IMR-90 (cell line): ENCODE results near the gene NOS1AP. TPM values are rescaled to one million over a fixed set of nuclear protein-coding genes. Genes with fewer than 3 reads are reported as not detected.

Experiments used
- ATAC-seq: fragments of 200-7000 bp; cut with Tn5 transposase; 2 replicates; pipeline ENCODE4 v1.9.1; 2020; ENCODE audit warnings: low read depth, mild to moderate bottlenecking, moderate library complexity
- BruUV-seq: library from RNA; stranded (reverse); fragments of 400-500 nt; replicated peaks from 2 replicates; lab custom pipeline; 2021; lab: Mats Ljungman, UMichigan
- CTCF ChIA-PET: fragments of 300-600 bp; formaldehyde crosslinking; extraction: SDS; loops from one replicate; lab custom pipeline; 2021; ENCODE audit warnings: antibody characterized with exemption; lab: Yijun Ruan, JAX
- POLR2A ChIA-PET: fragments of 300-600 bp; sonication (Branson Sonifier 250); formaldehyde crosslinking; loops from one replicate; lab custom pipeline; 2022; ENCODE audit warnings: antibody characterized with exemption; ENCODE audit not compliant: unreplicated experiment; lab: Charles Lee
- DNase-seq: peaks from one replicate; pipeline ENCODE4 v3.0.0; 2013
- H2AFZ ChIP-seq: replicated peaks from 2 replicates; pipeline ENCODE3; 2013; ENCODE audit warnings: low read length, mild to moderate bottlenecking; ENCODE audit not compliant: poor library complexity
- H2AK5ac ChIP-seq: 2 replicates; pipeline ENCODE4 v1.6.1; 2013; ENCODE audit warnings: low read depth, low read length, inconsistent platforms
- H2AK9ac ChIP-seq: replicated peaks from 2 replicates; pipeline ENCODE3; 2013; ENCODE audit warnings: mild to moderate bottlenecking, low read depth, low read length, moderate library complexity; ENCODE audit not compliant: poor library complexity
- H2BK120ac ChIP-seq: 2 replicates; pipeline ENCODE4 v1.6.1; 2013; ENCODE audit warnings: low read depth, low read length, inconsistent platforms
- H2BK15ac ChIP-seq: 3 replicates; pipeline ENCODE4 v1.6.1; 2013; ENCODE audit warnings: low read depth, low read length, inconsistent platforms
- H2BK20ac ChIP-seq: 2 replicates; pipeline ENCODE4 v1.6.1; 2013; ENCODE audit warnings: low read depth, mild to moderate bottlenecking, inconsistent platforms, low read length, moderate library complexity
- H2BK5ac ChIP-seq: 2 replicates; pipeline ENCODE4 v1.6.1; 2013; ENCODE audit warnings: mild to moderate bottlenecking, low read depth, low read length, inconsistent platforms; ENCODE audit not compliant: poor library complexity, severe bottlenecking
- H3K14ac ChIP-seq: replicated peaks from 2 replicates; pipeline ENCODE4 v1.6.1; 2013; ENCODE audit warnings: low read depth, low read length, inconsistent platforms
- H3K18ac ChIP-seq: 2 replicates; pipeline ENCODE4 v1.6.1; 2013; ENCODE audit warnings: low read depth, low read length, control low read depth
- H3K23ac ChIP-seq: 2 replicates; pipeline ENCODE4 v1.6.1; 2013; ENCODE audit warnings: low read depth, low read length, inconsistent platforms
- H3K27ac ChIP-seq: 2 replicates; pipeline ENCODE4 v1.5.1; 2013; ENCODE audit warnings: mild to moderate bottlenecking, control low read depth, low read length; ENCODE audit not compliant: insufficient read depth
- H3K27me3 ChIP-seq: 2 replicates; pipeline ENCODE4 v1.6.1; 2013; ENCODE audit warnings: low read length; ENCODE audit not compliant: control insufficient read depth, insufficient read depth
- H3K36me3 ChIP-seq: 2 replicates; pipeline ENCODE4 v1.6.1; 2013; ENCODE audit warnings: low read length, mixed read lengths; ENCODE audit not compliant: control insufficient read depth, insufficient read depth
- H3K4ac ChIP-seq: 2 replicates; pipeline ENCODE4 v1.6.1; 2013; ENCODE audit warnings: low read depth, low read length, inconsistent platforms
- H3K4me1 ChIP-seq: 2 replicates; pipeline ENCODE4 v1.6.1; 2013; ENCODE audit warnings: low read length, mixed read lengths; ENCODE audit not compliant: control insufficient read depth, insufficient read depth
- H3K4me2 ChIP-seq: 2 replicates; pipeline ENCODE4 v1.6.1; 2013; ENCODE audit warnings: low read depth, mild to moderate bottlenecking, control low read depth, low read length, moderate library complexity
- H3K4me3 ChIP-seq: 2 replicates; pipeline ENCODE4 v1.5.1; 2013; ENCODE audit warnings: low read depth, mild to moderate bottlenecking, control low read depth, low read length, moderate library complexity; ENCODE audit not compliant: insufficient read depth
- H3K56ac ChIP-seq: 2 replicates; pipeline ENCODE4 v1.6.1; 2013; ENCODE audit warnings: low read length, inconsistent platforms; ENCODE audit not compliant: insufficient read depth; ENCODE audit errors: extremely low read depth
- H3K79me1 ChIP-seq, 2 experiments: 2 replicates each; pipeline ENCODE4 v1.6.1; 2013; ENCODE audit warnings: low read length in 2 of 2, inconsistent platforms in 1 of 2, low read depth in 1 of 2
- H3K9ac ChIP-seq: 2 replicates; pipeline ENCODE4 v1.6.1; 2013; ENCODE audit warnings: low read depth, low read length, control low read depth
- H3K9me1 ChIP-seq: 2 replicates; pipeline ENCODE4 v1.6.1; 2013; ENCODE audit warnings: low read length, inconsistent platforms; ENCODE audit not compliant: insufficient read depth
- H3K9me3 ChIP-seq: 2 replicates; pipeline ENCODE4 v1.6.1; 2013; ENCODE audit warnings: low read length; ENCODE audit not compliant: control insufficient read depth, insufficient read depth
- H4K20me1 ChIP-seq: 2 replicates; pipeline ENCODE4 v1.6.1; 2013; ENCODE audit warnings: low read length, inconsistent platforms; ENCODE audit not compliant: insufficient read depth
- H4K5ac ChIP-seq: 2 replicates; pipeline ENCODE4 v1.6.1; 2013; ENCODE audit warnings: mild to moderate bottlenecking, low read depth, low read length, control low read depth
- H4K8ac ChIP-seq, 2 experiments: 2 replicates each; pipeline ENCODE4 v1.6.1; 2013; ENCODE audit warnings: low read depth in 2 of 2, low read length in 2 of 2, control low read depth in 1 of 2, inconsistent platforms in 1 of 2
- H4K91ac ChIP-seq: 2 replicates; pipeline ENCODE4 v1.6.1; 2013; ENCODE audit warnings: low read depth, low read length, inconsistent platforms; ENCODE audit not compliant: insufficient read depth
- BHLHE40 ChIP-seq: fragments of 150-350 bp; IDR thresholded peaks from 2 replicates; pipeline ENCODE4 v1.6.1; 2016; ENCODE audit warnings: mild to moderate bottlenecking, low read depth, low read length
- FOS ChIP-seq: fragments of 150-350 bp; IDR thresholded peaks from 2 replicates; pipeline ENCODE4 v1.6.1; 2016; ENCODE audit warnings: low read depth, low read length
- RCOR1 ChIP-seq: IDR thresholded peaks from 2 replicates; pipeline ENCODE4 v1.6.1; 2012; ENCODE audit warnings: mild to moderate bottlenecking, low read length, improper control_type of control experiment; ENCODE audit not compliant: insufficient replicate concordance
- RFX5 ChIP-seq: IDR thresholded peaks from 2 replicates; pipeline ENCODE4 v1.8.0; 2012; ENCODE audit warnings: low read depth, mild to moderate bottlenecking, low read length, moderate library complexity
- SMC3 ChIP-seq: fragments of 150-350 bp; IDR thresholded peaks from 2 replicates; pipeline ENCODE4 v1.6.1; 2016; ENCODE audit warnings: low read depth, mild to moderate bottlenecking, antibody characterized with exemption, low read length, moderate library complexity
- WGBS, 2 experiments: methylation state at CpG; one replicate each; pipeline versions ENCODE4 v1.1.5 to v1.1.7; 2013; ENCODE audit warnings: missing lambda C conversion rate in 2 of 2; ENCODE audit not compliant: insufficient read length in 1 of 2; ENCODE audit errors: extremely low coverage in 2 of 2; 5-methylcytosine and 5-hydroxymethylcytosine counted together
- dilution Hi-C: fragments of 300-500 bp; cut with HindIII; formaldehyde crosslinking; loops from one replicate; pipeline ENCODE4 v1.14.3; 2018; ENCODE audit warnings: low sequenced_read_pairs; ENCODE audit not compliant: unreplicated experiment
- in situ Hi-C: fragments of 300-500 bp; cut with MboI; formaldehyde crosslinking; loops from 3 replicates; pipeline ENCODE4 v1.14.3; 2019; ENCODE audit warnings: low sequenced_read_pairs, inconsistent platforms, mixed read lengths
- intact Hi-C: fragments of 100-400 bp; cut with micrococcal nuclease; formaldehyde crosslinking; loops from 2 replicates; pipeline ENCODE4 v1.10.0; 2022
- polyA plus RNA-seq, 3 experiments: library from polyadenylated mRNA; depleted of rRNA; stranded (reverse); fragments of >200 nt; gene quantifications; 2 replicates each; pipeline ENCODE4 v1.2.3, GENCODE V29; 2012; ENCODE audit warnings: low replicate concordance in 1 of 3
- total RNA-seq: library from RNA; depleted of rRNA; stranded (reverse); fragments of >200 nt; gene quantifications from 2 replicates; pipeline ENCODE4 v1.2.3, GENCODE V29; 2012
- TF ChIP-seq, protein P1 (sequence below): fragments of 150-350 bp; IDR thresholded peaks from 2 replicates; pipeline ENCODE4 v1.6.1; 2016; ENCODE audit warnings: low read depth, mild to moderate bottlenecking, low read length, moderate library complexity, borderline replicate concordance

NOS1AP gene
- total and polyA plus RNA-seq, 2 of the 4 experiments (the other 2 are of a cell fraction) = 0.18 to 0.19 TPM

DNA sequence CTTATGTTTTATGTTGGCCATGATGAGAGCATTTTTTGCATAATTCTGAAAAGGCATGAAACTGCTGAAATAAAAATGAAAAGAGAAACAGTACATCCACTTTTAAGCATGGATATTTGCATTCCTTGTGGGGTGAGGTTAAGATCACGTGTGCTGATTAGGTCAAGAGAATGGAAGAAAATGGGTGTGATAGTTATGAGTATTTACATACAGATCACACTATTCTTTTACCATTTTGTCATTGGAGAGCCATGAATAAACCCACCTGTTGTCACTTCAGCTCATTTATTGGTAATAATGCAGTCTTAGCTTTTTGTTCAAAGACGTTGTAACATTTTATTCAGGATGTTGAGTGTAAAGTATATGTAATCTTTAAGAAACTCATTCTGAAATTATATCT, 153.2 kb downstream of the NOS1AP start:
- Histone ChIP-seq H3K27me3 (peaks cover 6% of the 10 kb centered on the region), H2AFZ (no peak overlapping the region), H4K5ac (no peak overlapping the region), H4K8ac (no peak overlapping the region), H3K9ac (no peak overlapping the region), H3K9me1 (no peaks in the 10 kb centered on the region), H3K9me3 (no peaks in the 10 kb centered on the region), H3K56ac (no peak overlapping the region), H3K4me2 (no peak overlapping the region), H3K4ac (no peak overlapping the region), H3K14ac (no peak overlapping the region), H3K79me1 (no peaks in the 10 kb centered on the region), H2BK20ac (no peak overlapping the region), H3K4me1 (no peaks in the 10 kb centered on the region), H4K91ac (no peak overlapping the region), H3K36me3 (no peaks in the 10 kb centered on the region), H2AK9ac (no peak overlapping the region), H3K27ac (no peak overlapping the region), H3K18ac (no peak overlapping the region), H3K23ac (no peak overlapping the region), H4K20me1 (no peaks in the 10 kb centered on the region), H2AK5ac (no peak overlapping the region), H2BK120ac (no peak overlapping the region), H2BK5ac (no peak overlapping the region), H2BK15ac (no peak overlapping the region), H3K4me3 (no peak overlapping the region)
- no peak for DNase-seq
- in situ Hi-C loops = no loop called here
- no CpG with 5 or more reads among the region's 2 CpGs for WGBS, 2 experiments
- BruUV-seq = no TSS peak
- dilution Hi-C loops = no loop called here
- ChIA-PET CTCF (interaction anchor here (0.6 kb wide), 1 partner anchor 140 kb away, joined by 7 read pairs; no protein-coding TSS in a partner anchor), POLR2A (no interaction called here)
- TF ChIP-seq FOS (no peak), SMC3 (no peak), BHLHE40 (no peak), RFX5 (no peak), RCOR1 (no peak)
- TF ChIP-seq, protein P1, sequence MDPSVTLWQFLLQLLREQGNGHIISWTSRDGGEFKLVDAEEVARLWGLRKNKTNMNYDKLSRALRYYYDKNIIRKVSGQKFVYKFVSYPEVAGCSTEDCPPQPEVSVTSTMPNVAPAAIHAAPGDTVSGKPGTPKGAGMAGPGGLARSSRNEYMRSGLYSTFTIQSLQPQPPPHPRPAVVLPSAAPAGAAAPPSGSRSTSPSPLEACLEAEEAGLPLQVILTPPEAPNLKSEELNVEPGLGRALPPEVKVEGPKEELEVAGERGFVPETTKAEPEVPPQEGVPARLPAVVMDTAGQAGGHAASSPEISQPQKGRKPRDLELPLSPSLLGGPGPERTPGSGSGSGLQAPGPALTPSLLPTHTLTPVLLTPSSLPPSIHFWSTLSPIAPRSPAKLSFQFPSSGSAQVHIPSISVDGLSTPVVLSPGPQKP = no peak
- ATAC-seq = no peak
- intact Hi-C loops = no loop called here
